ENCODE data around the gene RAB25. TPM values are rescaled to one million over a fixed set of nuclear protein-coding genes. Genes with fewer than 3 reads are reported as not detected.

Gene RAB25
- total RNA-seq, 1 donor from 2014 or later, result 52.1 TPM

GRCh38 chr1:156020293-156021092 lies 40.5 kb upstream of the RAB25 start, which contains the start of gene SSR2:
Gene SSR2 (minus strand): TSS chr1:156020951. CDS start chr1:156020167, 784 bp downstream.
- Histone ChIP-seq H3K9me3 (no peaks in the 10 kb centered on the region), H3K4me1 (peaks cover 19% of the 10 kb centered on the region), H3K36me3 (peaks cover 0 to 35% of the 10 kb centered on the region in 2 donors), H3K27ac (peak within 1 kb of the TSS; percentile 87), H3K27me3 (no peaks in the 10 kb centered on the region), H3K4me3 (peak within 1 kb of the TSS; percentile 92 to 96)
- DNase-seq (ENCODE audit: extremely low spot score in 2 of 2), result peak in 1 of 2 donors; percentile 91
- intact Hi-C loops (cut with DNase I), result no loop called here
- TF ChIP-seq POLR2AphosphoS5 (IDR thresholded peaks at IDR 0.05; ENCODE audit: insufficient read depth in 1 of 2, low read depth in 1 of 2), result peak; percentile 82 to 98
- no peak for TF ChIP-seq POLR2A (IDR thresholded peaks at IDR 0.05)
- TF ChIP-seq CTCF (IDR thresholded peaks at IDR 0.05), result no peak

DNA sequence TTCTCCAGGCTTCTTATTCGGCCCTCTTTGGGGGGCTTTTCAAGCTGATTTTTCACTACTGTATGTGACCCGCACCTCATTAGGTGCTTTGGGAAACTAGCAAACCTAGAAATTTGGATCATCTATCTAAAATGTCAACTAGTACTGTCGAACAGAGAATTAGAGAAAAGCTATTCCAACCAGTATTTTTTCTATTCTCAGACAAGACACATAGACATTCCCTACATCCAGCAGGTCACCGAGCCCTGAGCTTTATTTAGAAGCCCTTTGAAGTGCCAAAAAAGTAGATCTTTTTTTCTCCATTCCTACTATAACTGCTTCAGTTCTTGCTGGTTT lies 39.9 kb upstream of the RAB25 start:
- peaks cover 0 to 30% of the 10 kb centered on the region in 2 donors for H3K36me3 ChIP-seq
- H3K27me3 ChIP-seq, result no peaks in the 10 kb centered on the region
- no peaks in the 10 kb centered on the region for H3K9me3 ChIP-seq
- intact Hi-C loops (cut with DNase I), result no loop called here
- H3K4me1 ChIP-seq, result peaks cover 19% of the 10 kb centered on the region
- peak overlapping the region; percentile 87 for H3K27ac ChIP-seq
- TF ChIP-seq POLR2A (IDR thresholded peaks at IDR 0.05), result no peak
- no peak for TF ChIP-seq POLR2AphosphoS5 (IDR thresholded peaks at IDR 0.05; ENCODE audit: insufficient read depth in 1 of 2, low read depth in 1 of 2)
- no peak for TF ChIP-seq CTCF (IDR thresholded peaks at IDR 0.05)
- peak overlapping the region; percentile 92 to 96 for H3K4me3 ChIP-seq
- DNase-seq (ENCODE audit: extremely low spot score in 2 of 2), result no peak

GRCh38 chr1:156021954-156022353 lies 39.0 kb upstream of the RAB25 start:
- Histone ChIP-seq H3K4me3 (no peak overlapping the region), H3K36me3 (peaks cover 0 to 22% of the 10 kb centered on the region in 2 donors), H3K9me3 (no peaks in the 10 kb centered on the region), H3K27me3 (no peaks in the 10 kb centered on the region), H3K4me1 (peaks cover 19% of the 10 kb centered on the region), H3K27ac (no peak overlapping the region)
- TF ChIP-seq CTCF (IDR thresholded peaks at IDR 0.05), result no peak
- TF ChIP-seq POLR2A (IDR thresholded peaks at IDR 0.05), result no peak
- TF ChIP-seq POLR2AphosphoS5 (IDR thresholded peaks at IDR 0.05; ENCODE audit: insufficient read depth in 1 of 2, low read depth in 1 of 2), result no peak
- intact Hi-C loops (cut with DNase I), result no loop called here
- no peak for DNase-seq (ENCODE audit: extremely low spot score in 2 of 2)

- no peaks in the 10 kb centered on the region for H3K9me3 ChIP-seq
- no peak for DNase-seq (ENCODE audit: extremely low spot score in 2 of 2)
- no peak overlapping the region for H3K4me3 ChIP-seq
- H3K27ac ChIP-seq, result no peak overlapping the region
- H3K36me3 ChIP-seq, result no peaks in the 10 kb centered on the region
- H3K4me1 ChIP-seq, result peaks cover 10% of the 10 kb centered on the region
- intact Hi-C loops (cut with DNase I), result no loop called here
- no peaks in the 10 kb centered on the region for H3K27me3 ChIP-seq
- TF ChIP-seq POLR2A (IDR thresholded peaks at IDR 0.05) (no peak), POLR2AphosphoS5 (IDR thresholded peaks at IDR 0.05; ENCODE audit: insufficient read depth in 1 of 2, low read depth in 1 of 2) (no peak), CTCF (IDR thresholded peaks at IDR 0.05) (no peak)
Measured at GRCh38 chr1:156024801-156025200, 36.2 kb upstream of the RAB25 start.

DNA sequence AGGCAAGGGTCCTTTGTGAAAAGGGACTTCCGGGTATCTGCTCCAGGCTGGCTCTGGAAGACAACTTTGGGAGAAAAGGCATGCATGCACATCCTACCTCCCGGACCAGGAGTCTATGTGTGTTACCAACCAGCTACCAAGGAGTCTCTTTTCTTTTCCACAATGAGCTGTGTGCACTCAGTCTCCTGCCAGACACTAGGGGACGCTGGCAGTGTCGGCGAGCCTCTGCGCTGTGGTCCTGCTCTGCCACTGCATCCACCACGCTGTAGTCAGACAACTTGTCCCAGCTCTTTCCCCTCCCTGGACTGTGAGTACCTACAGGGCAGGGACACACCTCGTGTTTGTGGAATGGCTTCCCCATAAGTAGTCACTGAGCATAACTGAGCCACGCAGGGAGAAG lies 35.1 kb upstream of the RAB25 start:
- peaks cover 4% of the 10 kb centered on the region for H3K4me1 ChIP-seq
- H3K36me3 ChIP-seq, result no peaks in the 10 kb centered on the region
- no peak for DNase-seq (ENCODE audit: extremely low spot score in 2 of 2)
- no peak for TF ChIP-seq POLR2A (IDR thresholded peaks at IDR 0.05)
- no peak for TF ChIP-seq CTCF (IDR thresholded peaks at IDR 0.05)
- H3K27ac ChIP-seq, result no peak overlapping the region
- no peaks in the 10 kb centered on the region for H3K9me3 ChIP-seq
- no peaks in the 10 kb centered on the region for H3K27me3 ChIP-seq
- intact Hi-C loops (cut with DNase I), result no loop called here
- no peak overlapping the region for H3K4me3 ChIP-seq
